HepG2 (cell line): ENCODE measurements around the gene U2AF2. TPM values are rescaled to one million over a fixed set of nuclear protein-coding genes. Genes with fewer than 3 reads are reported as not detected.
A peak's percentile ranks its signal among the peaks of the same experiment; 100 is the strongest.

ENCODE experiments used
- BRCA1 ChIP-seq: sonication (generic); formaldehyde crosslinking; IDR thresholded peaks from 2 replicates; pipeline ENCODE4 v1.4.0; 2020; ENCODE audit warnings: missing genetic modification reagents
- CREM ChIP-seq, 2 experiments: sonication (generic) in 1 of 2; formaldehyde crosslinking in 1 of 2; IDR thresholded peaks; 2 replicates each; pipeline versions ENCODE4 v1.4.0 to v1.6.1; 2016 to 2020; ENCODE audit warnings: antibody characterized with exemption in 1 of 2, mild to moderate bottlenecking in 1 of 2, missing genetic modification reagents in 1 of 2
- NR2F1 ChIP-seq, 2 experiments: fragments of 450-650 bp in 1 of 2; formaldehyde crosslinking in 1 of 2; IDR thresholded peaks; 2 replicates each; pipeline versions ENCODE4 v1.5.0 to v1.6.1; 2016 to 2020; ENCODE audit warnings: mild to moderate bottlenecking in 1 of 2, missing compliant biosample characterization in 1 of 2, missing genetic modification reagents in 1 of 2, moderate library complexity in 1 of 2
- NR2F2 ChIP-seq: IDR thresholded peaks from 2 replicates; pipeline ENCODE4 v1.6.1; 2012; ENCODE audit warnings: low read depth, inconsistent platforms, borderline replicate concordance
- U2AF2 ChIP-seq: fragments of 200-400 bp; formaldehyde crosslinking; IDR thresholded peaks from 2 replicates; pipeline ENCODE4 v1.6.1; 2017; ENCODE audit warnings: low read depth, mild to moderate bottlenecking, low read length
- ZFX ChIP-seq: sonication (generic); formaldehyde crosslinking; IDR thresholded peaks from 2 replicates; pipeline ENCODE4 v1.4.0; 2020; ENCODE audit warnings: mild to moderate bottlenecking, low read depth, missing genetic modification reagents, moderate library complexity
- ZNF142 ChIP-seq: sonication (generic); formaldehyde crosslinking; IDR thresholded peaks from 2 replicates; pipeline ENCODE4 v1.4.0; 2020; ENCODE audit warnings: missing genetic modification reagents
- ZNF260 ChIP-seq: sonication (generic); formaldehyde crosslinking; IDR thresholded peaks from 2 replicates; pipeline ENCODE4 v1.4.0; 2020; ENCODE audit warnings: missing genetic modification reagents, low read depth, mild to moderate bottlenecking, borderline replicate concordance
- ZNF382 ChIP-seq: sonication (generic); formaldehyde crosslinking; IDR thresholded peaks from 2 replicates; pipeline ENCODE4 v1.5.0; 2020; ENCODE audit warnings: missing genetic modification reagents, mild to moderate bottlenecking, borderline replicate concordance
- ZNF44 ChIP-seq: sonication (generic); formaldehyde crosslinking; IDR thresholded peaks from 2 replicates; pipeline ENCODE4 v1.5.1; 2020; ENCODE audit warnings: mild to moderate bottlenecking, missing genetic modification reagents
- ZNF451 ChIP-seq: sonication (generic); formaldehyde crosslinking; IDR thresholded peaks from 2 replicates; pipeline ENCODE4 v1.5.0; 2020; ENCODE audit warnings: mild to moderate bottlenecking, missing genetic modification reagents
- ZNF577 ChIP-seq: sonication (generic); formaldehyde crosslinking; IDR thresholded peaks from 2 replicates; pipeline ENCODE4 v1.4.0; 2020; ENCODE audit warnings: mild to moderate bottlenecking, low read depth, missing genetic modification reagents, borderline replicate concordance
- ZNF598 ChIP-seq: sonication (generic); formaldehyde crosslinking; IDR thresholded peaks from 2 replicates; pipeline ENCODE4 v1.5.1; 2020; ENCODE audit warnings: mild to moderate bottlenecking, missing genetic modification reagents, borderline replicate concordance
- ZNF629 ChIP-seq: sonication (generic); formaldehyde crosslinking; conservative IDR thresholded peaks from 2 replicates; pipeline ENCODE4 v1.5.0; 2020; ENCODE audit warnings: missing genetic modification reagents
- ZNF747 ChIP-seq: sonication (generic); formaldehyde crosslinking; IDR thresholded peaks from 2 replicates; pipeline ENCODE4 v1.8.1; 2023; ENCODE audit warnings: missing genetic modification reagents, mild to moderate bottlenecking, borderline replicate concordance
- ZNF790 ChIP-seq: sonication (generic); formaldehyde crosslinking; IDR thresholded peaks from 2 replicates; pipeline ENCODE4 v1.8.0; 2022; ENCODE audit warnings: missing genetic modification reagents, mild to moderate bottlenecking, borderline replicate concordance
- ZNF891 ChIP-seq: sonication (generic); formaldehyde crosslinking; IDR thresholded peaks from 2 replicates; pipeline ENCODE4 v1.5.0; 2020; ENCODE audit warnings: mild to moderate bottlenecking, missing genetic modification reagents
- polyA plus RNA-seq, 8 experiments: library from polyadenylated mRNA; depleted of rRNA in 3 of 8; stranded (reverse) in 7 of 8; unstranded in 1 of 8; fragments of >200 nt; fragmentation: Illumina TruSeq in 4 of 8; extraction: Trizol in 4 of 8; gene quantifications; 2 replicates each; pipeline versions ENCODE4 v1.2.1 to v1.2.3, GENCODE V29; 2011 to 2016; ENCODE audit warnings: low read depth in 4 of 8, missing spikeins in 1 of 8, mixed read lengths in 1 of 8; ENCODE audit not compliant: insufficient read depth in 1 of 8
- total RNA-seq, 5 experiments: library from RNA; depleted of rRNA; stranded (reverse); fragments of >200 nt; fragmentation: Illumina TruSeq; extraction: Trizol; gene quantifications; 2 replicates each; pipeline ENCODE4 v1.2.3, GENCODE V29; 2016; ENCODE audit warnings: low read depth in 1 of 5
- TF ChIP-seq, protein P1 (sequence below): sonication (generic); formaldehyde crosslinking; IDR thresholded peaks from 2 replicates; pipeline ENCODE4 v1.4.0; 2020; ENCODE audit warnings: missing genetic modification reagents
- TF ChIP-seq, protein P2 (sequence below): sonication (generic); formaldehyde crosslinking; IDR thresholded peaks from 2 replicates; pipeline ENCODE4 v1.5.0; 2020; ENCODE audit warnings: missing genetic modification reagents
- TF ChIP-seq, protein P3 (sequence below): sonication (generic); formaldehyde crosslinking; IDR thresholded peaks from 2 replicates; pipeline ENCODE4 v1.5.0; 2020; ENCODE audit warnings: missing genetic modification reagents, mild to moderate bottlenecking, borderline replicate concordance

Gene U2AF2
- total and polyA plus RNA-seq, 2 of the 13 experiments (the other 11 are each of a cell fraction or from before 2014, with no cell fraction given): 84.3 to 124 TPM

GRCh38 chr19:55674841-55675660, 20.2 kb downstream of the U2AF2 start, which contains the start of gene EPN1 (continued):
- TF ChIP-seq, protein P1, sequence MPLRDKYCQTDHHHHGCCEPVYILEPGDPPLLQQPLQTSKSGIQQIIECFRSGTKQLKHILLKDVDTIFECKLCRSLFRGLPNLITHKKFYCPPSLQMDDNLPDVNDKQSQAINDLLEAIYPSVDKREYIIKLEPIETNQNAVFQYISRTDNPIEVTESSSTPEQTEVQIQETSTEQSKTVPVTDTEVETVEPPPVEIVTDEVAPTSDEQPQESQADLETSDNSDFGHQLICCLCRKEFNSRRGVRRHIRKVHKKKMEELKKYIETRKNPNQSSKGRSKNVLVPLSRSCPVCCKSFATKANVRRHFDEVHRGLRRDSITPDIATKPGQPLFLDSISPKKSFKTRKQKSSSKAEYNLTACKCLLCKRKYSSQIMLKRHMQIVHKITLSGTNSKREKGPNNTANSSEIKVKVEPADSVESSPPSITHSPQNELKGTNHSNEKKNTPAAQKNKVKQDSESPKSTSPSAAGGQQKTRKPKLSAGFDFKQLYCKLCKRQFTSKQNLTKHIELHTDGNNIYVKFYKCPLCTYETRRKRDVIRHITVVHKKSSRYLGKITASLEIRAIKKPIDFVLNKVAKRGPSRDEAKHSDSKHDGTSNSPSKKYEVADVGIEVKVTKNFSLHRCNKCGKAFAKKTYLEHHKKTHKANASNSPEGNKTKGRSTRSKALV (CRISPR knock-in tag): no peak
- TF ChIP-seq ZNF891 (CRISPR knock-in tag) (no peak), ZNF790 (no peak), ZNF44 (CRISPR knock-in tag) (no peak), ZNF142 (CRISPR knock-in tag) (no peak; the same call in 1 of the 2 replicates), ZNF598 (CRISPR knock-in tag) (no peak), ZNF747 (CRISPR knock-in tag) (peak; percentile 22; the same call in 1 of the 2 replicates), ZNF577 (CRISPR knock-in tag) (no peak), ZNF382 (CRISPR knock-in tag) (no peak), ZNF451 (CRISPR knock-in tag) (no peak), CREM (IDR thresholded peaks at IDR 0.05) (peak; percentile 92), CREM (CRISPR knock-in tag; IDR thresholded peaks at IDR 0.05) (peak; percentile 60; the same call in 1 of the 2 replicates), NR2F2 (no peak; the same call in 1 of the 2 replicates), U2AF2 (no peak), NR2F1 (CRISPR knock-in tag; IDR thresholded peaks at IDR 0.05) (no peak), ZNF629 (no peak), BRCA1 (CRISPR knock-in tag) (no peak), ZNF260 (CRISPR knock-in tag) (no peak), ZFX (CRISPR knock-in tag) (peak; percentile 74; the same call in 1 of the 2 replicates)
- TF ChIP-seq, protein P2, sequence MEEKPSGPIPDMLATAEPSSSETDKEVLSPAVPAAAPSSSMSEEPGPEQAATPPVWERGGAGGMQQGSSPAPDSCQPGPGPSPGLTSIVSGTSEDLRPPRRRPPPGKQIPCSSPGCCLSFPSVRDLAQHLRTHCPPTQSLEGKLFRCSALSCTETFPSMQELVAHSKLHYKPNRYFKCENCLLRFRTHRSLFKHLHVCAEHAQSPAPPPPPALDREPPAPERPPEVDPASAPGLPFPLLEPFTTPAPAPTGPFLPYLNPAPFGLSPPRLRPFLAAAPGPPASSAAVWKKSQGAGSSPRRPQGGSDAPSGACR (CRISPR knock-in tag): peak; percentile 54; the same call in 1 of the 2 replicates
- TF ChIP-seq, protein P3, sequence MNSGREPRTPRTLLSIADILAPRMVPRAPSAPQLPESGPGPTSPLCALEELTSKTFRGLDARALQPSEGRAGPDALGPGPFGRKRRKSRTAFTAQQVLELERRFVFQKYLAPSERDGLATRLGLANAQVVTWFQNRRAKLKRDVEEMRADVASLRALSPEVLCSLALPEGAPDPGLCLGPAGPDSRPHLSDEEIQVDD: no peak
